GM12865 (cell line): ENCODE data around the gene LIPT1.
"Not testable (repeated sequence)": the region's sequence is repeated elsewhere in the genome, so short reads cannot be mapped to it uniquely, and the experiment has no call there.

Experiments used
- DNase-seq: peaks from one replicate; pipeline ENCODE4 v3.0.0; 2010; ENCODE audit warnings: low read depth
- H3K4me3 ChIP-seq: 2 replicates; pipeline ENCODE4 v1.5.1; 2011; ENCODE audit warnings: mild to moderate bottlenecking, low read depth, low read length, control low read depth
- CTCF ChIP-seq: IDR thresholded peaks from 2 replicates; pipeline ENCODE4 v1.5.1; 2011; ENCODE audit warnings: low read length, control low read depth, low read depth, inconsistent platforms; ENCODE audit not compliant: insufficient read depth; ENCODE audit errors: missing control alignments

The LIPT1 gene

GRCh38 chr2:99188357-99188756 lies 33.6 kb downstream of the LIPT1 start:
- no peak overlapping the region for H3K4me3 ChIP-seq
- TF ChIP-seq CTCF, result no peak
- no peak for DNase-seq

- no peak for TF ChIP-seq CTCF
- DNase-seq, result no peak
- H3K4me3 ChIP-seq, result no peak overlapping the region
These were observed 35.8 kb downstream of the LIPT1 start for GRCh38 chr2:99190548-99190947.

GRCh38 chr2:99192364-99192763 lies 37.6 kb downstream of the LIPT1 start:
- not testable (repeated sequence) for DNase-seq, H3K4me3 ChIP-seq

GRCh38 chr2:99198103-99198841 lies 43.5 kb downstream of the LIPT1 start:
- DNase-seq, result no peak
- no peak overlapping the region for H3K4me3 ChIP-seq
- TF ChIP-seq CTCF, result no peak

GRCh38 chr2:99200076-99200800 lies 45.5 kb downstream of the LIPT1 start:
- no peak for DNase-seq
- no peak for TF ChIP-seq CTCF
- no peak overlapping the region for H3K4me3 ChIP-seq

- TF ChIP-seq CTCF, result no peak
- no peak for DNase-seq
- no peak overlapping the region for H3K4me3 ChIP-seq
These were observed 47.4 kb downstream of the LIPT1 start for GRCh38 chr2:99201959-99202678.

- no peak overlapping the region for H3K4me3 ChIP-seq
- TF ChIP-seq CTCF, result no peak
- no peak for DNase-seq
These were observed 50.7 kb downstream of the LIPT1 start for GRCh38 chr2:99205491-99205890.
